Prostate gland (tissue), 2 donors: ENCODE results near the gene PAX1. TPM values are rescaled to one million over a fixed set of nuclear protein-coding genes. Genes with fewer than 3 reads are reported as not detected.

Experiments
- DNase-seq: peaks from one replicate; pipeline ENCODE4 v3.0.0-alpha.2; 2019; ENCODE audit warnings: low spot score
- H3K27ac ChIP-seq, 2 donors: fragments of 200-600 bp; sonication (generic); 2 replicates each; pipeline ENCODE4 v1.5.1; 2017 to 2019
- H3K27me3 ChIP-seq: fragments of 200-600 bp; sonication (generic); replicated peaks from 2 replicates; pipeline ENCODE4 v1.5.1; 2019; ENCODE audit not compliant: insufficient read depth
- H3K36me3 ChIP-seq, 2 donors: fragments of 200-600 bp; sonication (generic); 1 replicate in 1 of 2; 2 replicates in 1 of 2; pipeline versions ENCODE4 v1.5.1 to v1.8.1; 2017 to 2019
- H3K4me1 ChIP-seq: fragments of 200-600 bp; sonication (generic); replicated peaks from 2 replicates; pipeline ENCODE4 v1.5.1; 2019
- H3K4me3 ChIP-seq, 2 donors: fragments of 200-600 bp; sonication (generic); 2 replicates each; pipeline ENCODE4 v1.5.1; 2017 to 2019
- H3K9me3 ChIP-seq: fragments of 200-600 bp; sonication (generic); 2 replicates; pipeline ENCODE4 v1.5.1; 2017
- POLR2A ChIP-seq: fragments of 450-650 bp; IDR thresholded peaks from one replicate; pipeline ENCODE4 v1.6.1; 2016; ENCODE audit warnings: antibody characterized with exemption, mild to moderate bottlenecking
- POLR2AphosphoS5 ChIP-seq: sonication (generic); formaldehyde crosslinking; IDR thresholded peaks from one replicate; pipeline ENCODE4 v1.6.1; 2017; ENCODE audit warnings: antibody characterized with exemption
- WGBS: methylation state at CpG from one replicate; pipeline ENCODE4 v1.1.5; 2018; 5-methylcytosine and 5-hydroxymethylcytosine counted together
- intact Hi-C: fragments of 100-400 bp; cut with DNase I; formaldehyde crosslinking; loops from one replicate; pipeline ENCODE4 v1.14.2; 2022
- total RNA-seq, 2 donors: library from RNA; depleted of rRNA; stranded (reverse); fragments of >200 nt; gene quantifications; one replicate each; pipeline ENCODE4 v1.1.0, GENCODE V29; 2016
- TF ChIP-seq, protein P1 (sequence below), 4 experiments: fragments of 200-600 bp in 2 of 4; fragments of 450-650 bp in 2 of 4; sonication (generic) in 2 of 4; IDR thresholded peaks; 1 replicate in 3 of 4; 2 replicates in 1 of 4; pipeline ENCODE4 v1.5.1; 2016 to 2019; ENCODE audit warnings: antibody characterized with exemption in 4 of 4, mild to moderate bottlenecking in 2 of 4, moderate library complexity in 2 of 4

Gene PAX1
- not detected for total RNA-seq

DNA sequence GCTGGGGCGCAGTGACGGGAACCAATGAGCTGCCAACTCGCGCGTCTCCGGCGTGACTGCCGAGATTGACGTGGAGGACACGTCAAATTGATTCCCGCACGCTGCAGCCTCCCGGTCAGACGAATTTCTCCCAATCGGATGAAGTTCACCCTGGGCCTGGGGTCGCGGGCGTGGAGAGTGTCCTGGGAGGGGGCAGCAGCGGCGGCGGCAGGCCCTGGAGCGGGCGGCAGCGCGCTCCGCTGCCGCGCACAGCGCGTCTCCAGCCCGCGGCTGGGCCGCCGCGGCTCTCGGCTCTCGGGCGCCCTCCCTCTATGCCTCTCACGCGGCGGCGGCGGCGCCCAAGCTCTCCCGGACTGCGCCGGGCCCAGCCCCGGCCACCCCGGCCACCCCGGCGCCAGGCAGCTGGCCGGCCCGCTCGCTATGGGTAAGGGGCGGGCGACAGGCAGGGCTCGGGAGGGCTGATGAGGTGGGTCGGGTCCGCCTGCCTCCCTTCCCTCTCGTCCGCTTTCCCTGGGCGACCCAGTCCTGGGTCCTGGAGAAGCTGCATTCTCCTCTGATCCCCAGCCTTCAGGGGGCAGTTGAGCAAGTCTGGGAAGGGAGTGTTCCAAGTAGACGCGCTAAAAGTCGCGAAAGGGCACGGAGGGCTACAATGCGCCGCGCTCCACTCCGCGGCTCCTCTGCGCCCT lies at the start of gene PAX1:
Gene PAX1, plus strand, starts transcription at position 90 of the 686 bp plus-strand sequence. Its CDS starts 49 bp downstream, at position 139.
- no peak within 1 kb of the TSS for H3K27ac ChIP-seq
- H3K4me3 ChIP-seq: peak within 1 kb of the TSS in 1 of 2 donors; percentile 16
- H3K36me3 ChIP-seq: no peaks in the 10 kb centered on the region
- intact Hi-C loops: no loop called here
- TF ChIP-seq POLR2AphosphoS5: no peak
- no peak for TF ChIP-seq POLR2A
- TF ChIP-seq, protein P1, sequence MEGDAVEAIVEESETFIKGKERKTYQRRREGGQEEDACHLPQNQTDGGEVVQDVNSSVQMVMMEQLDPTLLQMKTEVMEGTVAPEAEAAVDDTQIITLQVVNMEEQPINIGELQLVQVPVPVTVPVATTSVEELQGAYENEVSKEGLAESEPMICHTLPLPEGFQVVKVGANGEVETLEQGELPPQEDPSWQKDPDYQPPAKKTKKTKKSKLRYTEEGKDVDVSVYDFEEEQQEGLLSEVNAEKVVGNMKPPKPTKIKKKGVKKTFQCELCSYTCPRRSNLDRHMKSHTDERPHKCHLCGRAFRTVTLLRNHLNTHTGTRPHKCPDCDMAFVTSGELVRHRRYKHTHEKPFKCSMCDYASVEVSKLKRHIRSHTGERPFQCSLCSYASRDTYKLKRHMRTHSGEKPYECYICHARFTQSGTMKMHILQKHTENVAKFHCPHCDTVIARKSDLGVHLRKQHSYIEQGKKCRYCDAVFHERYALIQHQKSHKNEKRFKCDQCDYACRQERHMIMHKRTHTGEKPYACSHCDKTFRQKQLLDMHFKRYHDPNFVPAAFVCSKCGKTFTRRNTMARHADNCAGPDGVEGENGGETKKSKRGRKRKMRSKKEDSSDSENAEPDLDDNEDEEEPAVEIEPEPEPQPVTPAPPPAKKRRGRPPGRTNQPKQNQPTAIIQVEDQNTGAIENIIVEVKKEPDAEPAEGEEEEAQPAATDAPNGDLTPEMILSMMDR (IDR thresholded peaks at IDR 0.05): no peak
- 3% methylated on average over 64 of the region's 73 CpGs for whole genome bisulfite sequencing
- no peaks in the 10 kb centered on the region for H3K4me1 ChIP-seq
- peaks cover 59% of the 10 kb centered on the region for H3K27me3 ChIP-seq
- DNase-seq: no peak
- no peaks in the 10 kb centered on the region for H3K9me3 ChIP-seq

DNA sequence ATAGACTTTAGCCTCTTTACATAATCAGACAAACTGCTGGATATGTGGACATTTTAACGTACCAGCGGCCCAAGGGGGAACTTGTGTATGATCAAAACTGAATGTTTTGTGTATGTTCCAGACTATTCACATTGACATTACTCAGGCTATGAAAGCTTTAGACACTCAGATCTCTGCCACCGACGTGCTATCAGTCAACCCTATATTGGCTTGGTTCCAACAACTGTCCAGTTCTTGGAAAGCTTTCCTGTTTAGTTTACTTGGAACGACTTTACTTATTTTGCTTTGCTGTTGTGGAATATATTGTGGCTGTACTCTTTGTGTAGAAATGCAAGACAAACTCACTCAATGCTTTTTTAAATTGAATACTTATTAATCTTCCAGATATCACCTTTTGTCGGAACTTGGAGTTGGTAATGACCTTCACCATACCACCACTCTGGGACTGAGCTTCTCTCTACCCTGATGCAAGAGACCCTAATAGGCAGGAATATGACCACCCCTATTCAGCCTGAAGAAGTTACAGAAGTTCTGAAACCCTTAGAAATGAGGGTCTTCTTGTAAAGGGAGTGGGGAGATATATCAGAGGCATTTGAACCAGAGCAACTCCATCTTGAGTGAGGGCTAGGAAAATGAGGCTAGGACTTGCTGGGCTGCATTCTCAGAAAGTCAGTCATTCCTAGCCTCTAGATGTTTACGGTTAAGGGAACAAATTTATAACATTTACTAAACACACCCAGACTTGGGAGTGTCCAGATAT lies 49.0 kb upstream of the PAX1 start:
- Histone ChIP-seq H3K36me3 (no peaks in the 10 kb centered on the region), H3K4me1 (no peaks in the 10 kb centered on the region), H3K9me3 (no peaks in the 10 kb centered on the region), H3K27ac (no peak overlapping the region), H3K4me3 (no peak overlapping the region), H3K27me3 (no peaks in the 10 kb centered on the region)
- 68% methylated on average over 7 of the region's 7 CpGs for WGBS
- intact Hi-C loops: no loop called here
- no peak for DNase-seq
- TF ChIP-seq, protein P1 (IDR thresholded peaks at IDR 0.05): no peak
- no peak for TF ChIP-seq POLR2AphosphoS5
- TF ChIP-seq POLR2A: no peak

DNA sequence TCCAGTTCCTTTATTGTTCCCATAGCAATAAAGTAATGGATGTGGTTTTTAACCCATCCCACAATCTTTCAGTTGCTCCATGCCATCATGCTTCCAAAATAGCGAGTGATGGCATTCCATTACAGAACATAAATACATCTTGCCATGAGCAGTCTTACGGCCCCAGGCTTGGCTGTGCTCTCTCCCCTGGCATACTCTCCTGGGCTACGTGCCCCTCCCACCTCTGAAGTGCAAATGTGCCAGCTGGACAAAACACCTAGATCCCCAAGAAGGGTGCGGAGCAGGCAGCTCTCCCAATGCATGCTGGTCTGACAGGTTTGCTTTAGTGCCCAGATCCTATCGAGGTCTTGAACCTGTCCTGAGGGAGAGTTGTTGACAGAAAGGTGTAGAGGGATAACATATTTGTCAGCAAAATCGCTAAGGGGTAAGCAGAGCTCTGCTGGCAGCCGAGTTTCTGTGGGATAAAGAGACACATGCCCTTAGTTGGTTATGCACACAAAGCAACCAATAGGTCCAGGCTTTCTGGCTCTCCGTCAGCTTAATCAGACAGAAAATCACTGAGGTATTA lies 43.9 kb upstream of the PAX1 start:
- Histone ChIP-seq H3K36me3 (no peaks in the 10 kb centered on the region), H3K27ac (no peak overlapping the region), H3K27me3 (no peaks in the 10 kb centered on the region), H3K4me3 (no peak overlapping the region), H3K4me1 (no peaks in the 10 kb centered on the region), H3K9me3 (no peaks in the 10 kb centered on the region)
- WGBS: 31% methylated on average over 8 of the region's 8 CpGs
- no peak for TF ChIP-seq POLR2A
- TF ChIP-seq POLR2AphosphoS5: peak; percentile 10
- DNase-seq: peak; percentile 51
- intact Hi-C loops: no loop called here

DNA sequence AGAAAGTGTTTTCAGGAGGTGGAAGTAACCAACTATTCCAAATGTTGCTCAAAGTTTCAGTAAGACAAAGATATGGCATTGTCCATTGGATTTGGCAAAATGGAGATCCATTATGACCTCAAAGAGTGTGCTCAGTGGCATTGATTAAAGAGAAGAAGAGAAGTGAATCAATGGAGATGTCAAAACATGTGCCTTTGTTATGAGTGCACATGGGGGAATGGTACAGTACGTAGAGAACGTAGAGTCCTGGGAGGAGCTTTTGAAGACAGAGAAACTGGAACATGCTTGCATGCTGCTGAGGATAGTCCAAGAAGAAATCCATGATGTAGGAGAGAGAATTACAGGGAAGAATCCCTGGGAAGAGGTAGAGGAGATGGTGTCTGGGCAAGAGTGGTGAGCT lies 42.0 kb upstream of the PAX1 start:
- WGBS: 84% methylated on average over 2 of the region's 2 CpGs
- no peak for TF ChIP-seq POLR2AphosphoS5
- TF ChIP-seq, protein P1 (IDR thresholded peaks at IDR 0.05): no peak
- TF ChIP-seq POLR2A: no peak
- intact Hi-C loops: no loop called here
- Histone ChIP-seq H3K9me3 (no peaks in the 10 kb centered on the region), H3K4me3 (no peak overlapping the region), H3K27ac (no peak overlapping the region), H3K4me1 (no peaks in the 10 kb centered on the region), H3K27me3 (no peaks in the 10 kb centered on the region), H3K36me3 (no peaks in the 10 kb centered on the region)
- DNase-seq: no peak

DNA sequence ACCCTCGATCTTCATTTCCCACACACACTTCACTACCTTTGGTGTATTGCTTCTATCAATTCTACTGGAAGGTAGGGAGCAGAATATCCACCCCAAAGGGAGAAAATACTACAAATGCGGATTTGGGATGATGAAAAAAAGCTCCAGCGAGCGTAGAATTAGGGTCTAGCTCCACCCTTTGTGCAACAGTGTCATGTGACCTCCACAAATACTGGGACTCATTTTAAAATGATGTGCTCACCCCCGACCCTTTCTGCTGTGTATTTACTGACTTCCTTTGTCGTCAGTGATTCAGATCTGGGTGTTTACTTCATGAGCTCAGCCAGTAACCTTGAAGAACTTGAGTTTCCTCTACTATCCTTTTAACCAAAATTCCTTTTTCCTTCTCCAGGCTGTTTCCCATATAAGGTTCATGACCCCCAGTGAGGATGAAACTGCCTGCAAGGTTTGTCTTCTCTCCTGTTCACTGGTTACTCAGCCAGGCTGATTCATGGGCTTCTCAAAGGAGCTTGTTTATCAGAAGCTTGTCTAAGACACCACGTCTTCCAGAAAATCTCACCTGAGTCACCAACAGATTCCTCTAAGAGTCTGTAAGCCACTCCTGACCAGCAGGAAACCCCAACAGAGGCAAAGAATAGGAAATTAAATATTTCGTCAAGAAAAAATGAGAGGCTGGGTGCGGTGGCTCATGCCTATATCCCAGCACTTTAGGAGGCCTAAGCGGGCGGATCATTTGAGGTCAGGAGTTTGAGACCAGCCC lies 39.6 kb upstream of the PAX1 start:
- Histone ChIP-seq H3K27me3 (no peaks in the 10 kb centered on the region), H3K4me1 (no peaks in the 10 kb centered on the region), H3K27ac (no peak overlapping the region), H3K9me3 (no peaks in the 10 kb centered on the region), H3K36me3 (no peaks in the 10 kb centered on the region), H3K4me3 (no peak overlapping the region)
- no peak for DNase-seq
- TF ChIP-seq, protein P1 (IDR thresholded peaks at IDR 0.05): no peak
- TF ChIP-seq POLR2AphosphoS5: no peak
- intact Hi-C loops: no loop called here
- WGBS: 80% methylated on average over 11 of the region's 11 CpGs
